ENCODE data around the gene LDLRAP1.

GRCh38 chr1:25517476-25518394 is 25.7 kb upstream of the LDLRAP1 start:
- TF ChIP-seq SP1 (CRISPR knock-in tag; conservative IDR thresholded peaks at IDR 0.05) (no peak), JAZF1 (CRISPR knock-in tag; IDR thresholded peaks at IDR 0.05) (no peak), CREB1 (CRISPR knock-in tag; IDR thresholded peaks at IDR 0.05) (no peak), JUN (CRISPR knock-in tag; IDR thresholded peaks at IDR 0.05) (no peak), TEAD4 (CRISPR knock-in tag; IDR thresholded peaks at IDR 0.05) (no peak), ZNF219 (CRISPR knock-in tag; IDR thresholded peaks at IDR 0.05; ENCODE audit: borderline replicate concordance) (no peak), USF1 (CRISPR knock-in tag; IDR thresholded peaks at IDR 0.05) (0 out of 2 replicates have a peak, but pooled peaks have one; percentile 36), TP53 (CRISPR knock-in tag; IDR thresholded peaks at IDR 0.05) (no peak)
- TF ChIP-seq, protein P1, sequence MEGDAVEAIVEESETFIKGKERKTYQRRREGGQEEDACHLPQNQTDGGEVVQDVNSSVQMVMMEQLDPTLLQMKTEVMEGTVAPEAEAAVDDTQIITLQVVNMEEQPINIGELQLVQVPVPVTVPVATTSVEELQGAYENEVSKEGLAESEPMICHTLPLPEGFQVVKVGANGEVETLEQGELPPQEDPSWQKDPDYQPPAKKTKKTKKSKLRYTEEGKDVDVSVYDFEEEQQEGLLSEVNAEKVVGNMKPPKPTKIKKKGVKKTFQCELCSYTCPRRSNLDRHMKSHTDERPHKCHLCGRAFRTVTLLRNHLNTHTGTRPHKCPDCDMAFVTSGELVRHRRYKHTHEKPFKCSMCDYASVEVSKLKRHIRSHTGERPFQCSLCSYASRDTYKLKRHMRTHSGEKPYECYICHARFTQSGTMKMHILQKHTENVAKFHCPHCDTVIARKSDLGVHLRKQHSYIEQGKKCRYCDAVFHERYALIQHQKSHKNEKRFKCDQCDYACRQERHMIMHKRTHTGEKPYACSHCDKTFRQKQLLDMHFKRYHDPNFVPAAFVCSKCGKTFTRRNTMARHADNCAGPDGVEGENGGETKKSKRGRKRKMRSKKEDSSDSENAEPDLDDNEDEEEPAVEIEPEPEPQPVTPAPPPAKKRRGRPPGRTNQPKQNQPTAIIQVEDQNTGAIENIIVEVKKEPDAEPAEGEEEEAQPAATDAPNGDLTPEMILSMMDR (IDR thresholded peaks at IDR 0.05): no peak
- TF ChIP-seq, protein P2, sequence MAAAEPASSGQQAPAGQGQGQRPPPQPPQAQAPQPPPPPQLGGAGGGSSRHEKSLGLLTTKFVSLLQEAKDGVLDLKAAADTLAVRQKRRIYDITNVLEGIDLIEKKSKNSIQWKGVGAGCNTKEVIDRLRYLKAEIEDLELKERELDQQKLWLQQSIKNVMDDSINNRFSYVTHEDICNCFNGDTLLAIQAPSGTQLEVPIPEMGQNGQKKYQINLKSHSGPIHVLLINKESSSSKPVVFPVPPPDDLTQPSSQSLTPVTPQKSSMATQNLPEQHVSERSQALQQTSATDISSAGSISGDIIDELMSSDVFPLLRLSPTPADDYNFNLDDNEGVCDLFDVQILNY (CRISPR knock-in tag; IDR thresholded peaks at IDR 0.05): no peak

Measured in WTC11 (cell line).